Ascending aorta (tissue), 2 donors: ENCODE data around the gene UFD1. TPM values are rescaled to one million over a fixed set of nuclear protein-coding genes. Genes with fewer than 3 reads are reported as not detected.

Experiments
- DNase-seq, 2 donors: peaks; one replicate each; pipeline ENCODE4 v3.0.0-alpha.2; 2019; ENCODE audit warnings: low spot score in 2 of 2
- H3K27ac ChIP-seq, 2 donors: fragments of 200-600 bp; sonication (generic); one replicate each; pipeline ENCODE4 v1.5.1; 2016 to 2017; ENCODE audit warnings: mild to moderate bottlenecking in 1 of 2
- H3K27me3 ChIP-seq: fragments of 200-600 bp; sonication (generic); one replicate; pipeline ENCODE4 v1.5.1; 2017
- H3K36me3 ChIP-seq, 2 donors: fragments of 200-600 bp; sonication (generic); one replicate each; pipeline ENCODE4 v1.5.1; 2016
- H3K4me1 ChIP-seq, 2 donors: fragments of 200-600 bp; sonication (generic); one replicate each; pipeline ENCODE4 v1.5.1; 2016 to 2017; ENCODE audit warnings: mild to moderate bottlenecking in 1 of 2
- H3K4me3 ChIP-seq, 2 donors: fragments of 200-600 bp; sonication (generic); one replicate each; pipeline ENCODE4 v1.5.1; 2016 to 2017; ENCODE audit warnings: mild to moderate bottlenecking in 1 of 2
- H3K9me3 ChIP-seq, 2 donors: fragments of 200-600 bp; sonication (generic); one replicate each; pipeline ENCODE4 v1.5.1; 2016
- intact Hi-C: fragments of 100-400 bp; cut with DNase I; formaldehyde crosslinking; loops from one replicate; pipeline ENCODE4 v1.15.1; 2023
- total RNA-seq: library from RNA; depleted of rRNA; stranded (reverse); fragments of >200 nt; gene quantifications from one replicate; pipeline ENCODE4 v1.1.0, GENCODE V29; 2016
- TF ChIP-seq, protein P1 (sequence below), 3 experiments: fragments of 200-600 bp in 2 of 3; fragments of 450-650 bp in 1 of 3; sonication (generic) in 2 of 3; IDR thresholded peaks; one replicate each; pipeline ENCODE4 v1.5.1; 2016 to 2019; ENCODE audit warnings: antibody characterized with exemption in 3 of 3, mild to moderate bottlenecking in 1 of 3, moderate library complexity in 1 of 3

The UFD1 gene
- total RNA-seq, 1 donor from 2014 or later, result 81.5 TPM

DNA sequence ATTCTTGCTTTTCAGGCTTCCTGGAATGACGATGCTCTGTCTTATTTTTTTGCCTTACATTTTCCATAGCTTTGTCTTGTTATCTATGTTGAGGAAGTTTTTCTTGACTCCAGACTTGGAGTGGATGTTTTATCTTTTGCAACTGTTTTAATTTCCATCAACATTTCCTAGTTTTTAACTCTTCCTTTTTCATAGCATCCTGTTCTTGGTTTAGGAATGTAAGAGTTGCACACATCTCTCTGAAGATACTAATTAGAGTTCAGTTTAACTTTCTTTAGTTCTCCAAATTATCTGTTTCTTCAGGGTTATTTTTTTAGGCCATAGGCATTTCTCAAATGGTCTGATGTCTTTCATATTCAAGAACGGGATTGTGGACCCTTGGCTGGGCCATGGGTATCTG, 34.8 kb upstream of the UFD1 start:
- Histone ChIP-seq H3K9me3 (no peaks in the 10 kb centered on the region), H3K4me3 (no peak overlapping the region), H3K27ac (no peak overlapping the region), H3K27me3 (no peaks in the 10 kb centered on the region), H3K4me1 (no peaks in the 10 kb centered on the region), H3K36me3 (no peaks in the 10 kb centered on the region)
- DNase-seq, result no peak
- TF ChIP-seq, protein P1, sequence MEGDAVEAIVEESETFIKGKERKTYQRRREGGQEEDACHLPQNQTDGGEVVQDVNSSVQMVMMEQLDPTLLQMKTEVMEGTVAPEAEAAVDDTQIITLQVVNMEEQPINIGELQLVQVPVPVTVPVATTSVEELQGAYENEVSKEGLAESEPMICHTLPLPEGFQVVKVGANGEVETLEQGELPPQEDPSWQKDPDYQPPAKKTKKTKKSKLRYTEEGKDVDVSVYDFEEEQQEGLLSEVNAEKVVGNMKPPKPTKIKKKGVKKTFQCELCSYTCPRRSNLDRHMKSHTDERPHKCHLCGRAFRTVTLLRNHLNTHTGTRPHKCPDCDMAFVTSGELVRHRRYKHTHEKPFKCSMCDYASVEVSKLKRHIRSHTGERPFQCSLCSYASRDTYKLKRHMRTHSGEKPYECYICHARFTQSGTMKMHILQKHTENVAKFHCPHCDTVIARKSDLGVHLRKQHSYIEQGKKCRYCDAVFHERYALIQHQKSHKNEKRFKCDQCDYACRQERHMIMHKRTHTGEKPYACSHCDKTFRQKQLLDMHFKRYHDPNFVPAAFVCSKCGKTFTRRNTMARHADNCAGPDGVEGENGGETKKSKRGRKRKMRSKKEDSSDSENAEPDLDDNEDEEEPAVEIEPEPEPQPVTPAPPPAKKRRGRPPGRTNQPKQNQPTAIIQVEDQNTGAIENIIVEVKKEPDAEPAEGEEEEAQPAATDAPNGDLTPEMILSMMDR (IDR thresholded peaks at IDR 0.05), result no peak
- intact Hi-C loops, result no loop called here

DNA sequence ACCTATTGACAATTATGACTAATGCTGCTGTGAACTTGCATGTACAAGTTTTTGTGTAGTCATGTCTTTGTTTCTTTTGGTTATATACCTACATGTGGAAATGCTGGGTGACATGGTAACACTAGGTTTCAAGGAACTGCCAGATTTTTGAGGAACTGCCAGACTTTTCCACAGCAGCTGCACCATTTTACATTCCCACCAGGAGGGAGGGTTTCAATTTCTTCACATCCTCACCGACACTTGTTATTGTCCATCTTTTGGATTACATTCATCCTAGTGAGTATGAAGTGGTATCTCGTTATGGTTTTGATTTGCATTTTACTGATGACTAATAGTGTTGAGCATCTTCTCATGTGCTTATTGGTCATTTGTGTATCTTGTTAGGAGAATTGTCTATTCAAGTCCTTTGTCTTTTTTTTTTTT, 31.9 kb upstream of the UFD1 start:
- Histone ChIP-seq H3K4me3 (no peak overlapping the region), H3K36me3 (no peaks in the 10 kb centered on the region), H3K27me3 (no peaks in the 10 kb centered on the region), H3K9me3 (no peaks in the 10 kb centered on the region), H3K27ac (no peak overlapping the region), H3K4me1 (no peaks in the 10 kb centered on the region)
- intact Hi-C loops, result no loop called here
- TF ChIP-seq, protein P1 (IDR thresholded peaks at IDR 0.05), result no peak
- no peak for DNase-seq

DNA sequence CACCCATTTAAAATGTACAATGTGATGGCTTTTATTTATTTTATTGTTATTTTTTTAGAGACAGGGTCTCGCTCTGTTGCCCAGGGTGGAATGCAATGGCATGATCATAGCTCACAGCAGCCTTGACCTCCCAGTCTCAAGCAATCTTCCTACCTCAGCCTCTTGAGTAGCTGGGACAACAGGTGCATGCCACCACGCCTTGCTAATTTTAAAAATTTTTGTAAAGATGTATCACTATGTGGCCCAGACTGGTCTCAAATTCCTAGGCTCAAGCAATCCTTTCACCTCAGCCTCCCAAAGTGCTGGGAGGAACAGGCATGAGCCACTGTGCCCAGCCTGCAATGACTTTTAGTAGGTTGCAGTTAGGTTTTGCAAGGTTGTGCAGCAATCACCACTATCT, 30.9 kb upstream of the UFD1 start:
- H3K36me3 ChIP-seq, result no peaks in the 10 kb centered on the region
- no peaks in the 10 kb centered on the region for H3K4me1 ChIP-seq
- TF ChIP-seq, protein P1 (IDR thresholded peaks at IDR 0.05), result no peak
- H3K27me3 ChIP-seq, result no peaks in the 10 kb centered on the region
- no peak overlapping the region for H3K4me3 ChIP-seq
- H3K27ac ChIP-seq, result no peak overlapping the region
- no peaks in the 10 kb centered on the region for H3K9me3 ChIP-seq
- no peak for DNase-seq
- intact Hi-C loops, result no loop called here

DNA sequence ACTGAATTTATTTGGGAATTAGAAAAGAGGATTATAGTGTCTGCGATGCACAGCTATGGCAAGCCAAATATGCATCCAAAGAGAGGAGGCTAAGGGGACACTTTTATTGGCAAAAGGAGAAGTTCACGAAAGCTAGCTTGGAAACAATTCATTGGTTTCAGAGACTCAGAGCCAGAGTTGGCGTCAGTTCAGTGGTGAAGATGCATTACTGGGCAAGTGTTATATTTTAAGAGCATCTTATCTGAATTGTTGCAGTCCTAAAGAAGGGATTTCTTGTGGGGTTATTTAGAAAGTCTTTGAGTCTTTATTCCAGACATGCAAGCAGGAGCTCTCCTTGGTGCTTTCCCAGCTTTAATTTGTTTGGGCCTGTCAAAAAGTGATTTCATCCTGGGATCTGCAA, 30.2 kb upstream of the UFD1 start:
- Histone ChIP-seq H3K4me1 (no peaks in the 10 kb centered on the region), H3K27ac (no peak overlapping the region), H3K27me3 (no peaks in the 10 kb centered on the region), H3K9me3 (no peaks in the 10 kb centered on the region), H3K36me3 (no peaks in the 10 kb centered on the region), H3K4me3 (no peak overlapping the region)
- intact Hi-C loops, result no loop called here
- no peak for DNase-seq
- TF ChIP-seq, protein P1 (IDR thresholded peaks at IDR 0.05), result no peak

DNA sequence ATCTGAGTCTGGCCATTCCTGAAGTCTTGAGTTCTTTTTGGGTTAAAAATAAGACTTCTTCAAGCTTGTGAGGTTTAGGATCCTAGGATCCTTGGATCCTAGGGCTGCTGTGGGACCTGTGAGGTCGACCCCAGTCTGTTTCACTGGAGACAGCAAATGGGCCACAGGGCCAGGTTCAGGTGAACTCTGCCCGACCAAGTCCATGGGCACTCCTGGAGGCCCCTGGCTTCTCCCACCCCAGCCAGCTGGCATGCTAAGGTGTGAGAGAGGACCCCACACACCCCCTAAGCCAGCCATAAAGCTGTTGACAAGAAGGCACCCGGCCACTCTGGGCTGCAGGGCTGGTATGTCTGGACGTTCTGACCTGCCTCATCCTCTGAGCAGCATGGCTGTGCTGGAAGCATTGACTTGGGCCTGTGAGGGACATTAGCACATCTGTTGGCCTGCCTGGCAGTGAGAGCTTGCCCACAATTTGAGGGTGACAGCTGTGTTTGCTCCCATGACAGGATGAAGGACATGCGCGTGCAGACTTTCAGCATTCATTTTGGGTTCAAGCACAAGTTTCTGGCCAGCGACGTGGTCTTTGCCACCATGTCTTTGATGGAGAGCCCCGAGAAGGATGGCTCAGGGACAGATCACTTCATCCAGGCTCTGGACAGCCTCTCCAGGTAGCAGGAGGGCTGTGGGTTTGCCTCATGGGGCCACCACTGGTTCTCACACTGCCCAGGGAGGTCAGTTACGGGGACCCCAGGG, 29.2 kb upstream of the UFD1 start:
- TF ChIP-seq, protein P1 (IDR thresholded peaks at IDR 0.05), result no peak
- intact Hi-C loops, result no loop called here
- H3K36me3 ChIP-seq, result no peaks in the 10 kb centered on the region
- no peaks in the 10 kb centered on the region for H3K9me3 ChIP-seq
- no peaks in the 10 kb centered on the region for H3K4me1 ChIP-seq
- no peak overlapping the region for H3K27ac ChIP-seq
- H3K27me3 ChIP-seq, result no peaks in the 10 kb centered on the region
- no peak overlapping the region for H3K4me3 ChIP-seq
- peak in 1 of 2 donors; percentile 50 for DNase-seq

DNA sequence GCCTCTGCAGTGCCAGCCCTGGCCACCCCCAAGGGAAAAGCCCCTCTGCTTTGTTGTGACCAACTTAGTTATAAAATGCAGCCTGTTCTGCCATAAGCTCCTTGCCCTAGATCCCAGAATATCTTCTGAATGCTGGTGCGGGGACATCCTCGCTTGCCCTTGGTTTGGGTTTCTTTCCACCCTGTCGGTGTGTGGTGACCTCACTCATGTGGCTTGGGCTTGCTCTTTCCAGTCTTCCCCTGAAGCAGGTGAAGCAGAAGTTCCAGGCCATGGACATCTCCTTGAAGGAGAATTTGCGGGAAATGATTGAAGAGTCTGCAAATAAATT, 28.5 kb upstream of the UFD1 start:
- no peaks in the 10 kb centered on the region for H3K9me3 ChIP-seq
- H3K4me3 ChIP-seq, result no peak overlapping the region
- H3K27me3 ChIP-seq, result no peaks in the 10 kb centered on the region
- intact Hi-C loops, result no loop called here
- no peaks in the 10 kb centered on the region for H3K36me3 ChIP-seq
- H3K4me1 ChIP-seq, result no peaks in the 10 kb centered on the region
- H3K27ac ChIP-seq, result no peak overlapping the region
- DNase-seq, result peak in 1 of 2 donors; percentile 37
- TF ChIP-seq, protein P1 (IDR thresholded peaks at IDR 0.05), result no peak
